Measurements from ENCODE around the gene SEMA5A.

Gene SEMA5A

GRCh38 chr5:9479361-9479760 is 66.5 kb downstream of the SEMA5A start:
- DNase-seq (ENCODE audit: low spot score) = no peak
- peak; percentile 27 for FAIRE-seq

DNA sequence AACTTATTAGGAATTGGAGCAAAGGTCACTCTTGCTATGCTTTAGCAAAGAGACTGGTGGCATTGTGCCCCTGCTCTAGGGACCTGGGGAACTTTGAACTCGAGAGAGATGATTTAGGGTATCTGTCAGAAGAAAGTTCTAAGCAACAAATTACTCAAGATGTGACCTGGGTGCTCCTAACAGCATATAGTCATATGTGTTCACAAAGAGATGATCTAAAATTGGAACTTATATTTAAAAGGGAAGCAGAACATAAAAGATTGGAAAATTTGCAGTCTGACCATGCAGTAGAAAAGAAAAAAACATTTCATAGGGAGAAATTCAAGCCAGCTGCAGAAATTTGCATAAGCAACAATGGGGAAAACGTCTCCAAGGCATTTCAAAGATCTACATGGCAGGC is 68.3 kb downstream of the SEMA5A start:
- no peak for DNase-seq (ENCODE audit: low spot score)
- no peak for FAIRE-seq

- FAIRE-seq (no peak), DNase-seq (ENCODE audit: low spot score) (no peak)
Observed at GRCh38 chr5:9474219-9475002, 71.5 kb downstream of the SEMA5A start.

- FAIRE-seq (no peak), DNase-seq (ENCODE audit: low spot score) (no peak)
Observed at GRCh38 chr5:9473624-9474023, 72.3 kb downstream of the SEMA5A start.

DNA sequence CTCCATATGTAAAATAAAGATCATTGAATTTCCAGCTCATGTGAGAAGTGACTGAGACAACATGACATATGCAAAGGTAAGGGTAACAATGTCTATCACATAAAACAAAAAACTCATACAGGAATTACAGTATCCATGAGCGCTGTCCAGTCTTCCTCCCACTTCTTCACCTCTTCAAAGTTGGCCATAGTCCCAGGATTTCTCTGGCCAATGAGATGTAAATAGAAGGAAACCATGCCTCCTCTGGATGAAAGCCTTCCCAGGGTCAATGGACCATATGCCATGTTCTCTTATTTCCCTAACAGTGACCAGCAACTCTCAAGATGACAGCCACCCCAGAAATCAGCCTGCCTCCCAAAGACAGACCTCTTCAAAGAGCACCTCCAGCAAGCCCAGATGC is 75.5 kb downstream of the SEMA5A start:
- no peak for FAIRE-seq

GRCh38 chr5:9468060-9468388 is 77.9 kb downstream of the SEMA5A start:
- FAIRE-seq = no peak
- DNase-seq (ENCODE audit: low spot score) = peak; percentile 71

More for the DNA sequence above, 75.5 kb downstream of the SEMA5A start:
- no peak for DNase-seq (ENCODE audit: low spot score)

DNA sequence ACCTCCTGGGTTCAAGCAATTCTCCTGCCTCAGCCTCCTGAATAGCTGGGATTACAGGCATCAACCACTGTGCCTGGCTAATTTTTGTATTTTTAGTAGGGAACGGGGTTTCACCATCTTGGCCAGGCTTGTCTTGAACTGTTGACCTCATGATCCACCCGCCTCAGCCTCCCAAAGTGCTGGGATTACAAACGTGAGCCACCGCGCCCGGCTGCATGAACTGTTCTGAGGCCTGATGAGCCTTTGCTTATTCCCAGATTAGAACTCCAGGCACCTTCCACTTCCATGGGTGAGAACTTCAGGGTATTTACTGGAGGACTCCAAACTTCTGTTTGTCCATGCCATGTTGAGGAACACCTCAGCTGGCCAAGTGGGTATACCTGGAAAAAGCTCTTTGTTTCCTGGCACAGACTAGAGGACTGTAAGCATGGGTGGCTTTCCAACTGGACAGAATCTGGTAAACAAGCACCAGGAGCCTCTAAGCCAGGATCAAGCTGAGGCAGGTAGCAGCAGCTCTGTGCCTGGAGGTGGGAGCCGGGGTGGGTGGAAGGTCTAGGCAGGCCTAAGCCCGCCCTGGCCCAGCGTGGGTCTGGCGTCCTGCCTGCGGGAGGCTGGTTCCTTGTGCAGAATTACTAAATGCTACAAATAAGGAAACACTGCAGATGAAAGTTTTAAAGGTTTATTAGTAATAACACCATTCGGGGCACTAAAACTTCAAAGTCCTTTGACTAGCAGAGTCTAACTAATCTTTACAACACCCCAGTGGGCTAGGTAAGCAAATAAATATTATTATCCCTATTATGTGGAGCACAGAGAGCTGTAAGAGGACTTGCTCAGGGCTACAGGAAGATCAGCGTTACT is 78.4 kb downstream of the SEMA5A start:
- no peak for FAIRE-seq

GRCh38 chr5:9466697-9467096 is 79.2 kb downstream of the SEMA5A start:
- DNase-seq (ENCODE audit: low spot score) (no peak), FAIRE-seq (no peak)

More for the DNA sequence above, 78.4 kb downstream of the SEMA5A start:
- DNase-seq (ENCODE audit: low spot score) = no peak

GRCh38 chr5:9464478-9464877 is 81.4 kb downstream of the SEMA5A start:
- FAIRE-seq = no peak

DNA sequence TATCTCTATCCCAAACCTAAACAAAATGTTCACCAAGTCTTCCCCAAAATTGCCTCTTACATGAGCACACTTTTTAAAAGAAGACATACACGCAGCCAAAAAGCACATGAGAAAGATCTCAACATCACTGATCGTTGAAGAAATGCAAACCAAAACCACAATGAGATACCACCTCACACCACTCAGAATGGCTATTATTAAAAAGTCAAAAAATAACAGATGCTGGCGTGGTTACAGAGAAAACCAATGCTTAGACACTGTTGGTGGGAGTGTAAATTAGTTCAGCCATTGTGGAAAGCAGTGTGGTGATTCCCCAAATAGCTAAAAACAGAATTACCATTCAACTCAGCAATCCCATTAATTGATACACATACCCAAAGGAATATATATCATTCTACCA is 83.8 kb downstream of the SEMA5A start:
- DNase-seq (ENCODE audit: low spot score) = no peak
- FAIRE-seq = no peak

More at GRCh38 chr5:9464478-9464877, 81.4 kb downstream of the SEMA5A start:
- DNase-seq (ENCODE audit: low spot score) = no peak

- FAIRE-seq = no peak
- DNase-seq (ENCODE audit: low spot score) = no peak
Observed at GRCh38 chr5:9460885-9461645, 84.8 kb downstream of the SEMA5A start.

GRCh38 chr5:9456435-9457042 is 89.3 kb downstream of the SEMA5A start:
- DNase-seq (ENCODE audit: low spot score) (no peak), FAIRE-seq (peak; percentile 35)

GRCh38 chr5:9455826-9456434 is 89.9 kb downstream of the SEMA5A start:
- DNase-seq (ENCODE audit: low spot score) = no peak
- no peak for FAIRE-seq

- DNase-seq (ENCODE audit: low spot score) (no peak), FAIRE-seq (no peak)
Observed at GRCh38 chr5:9454491-9454890, 91.4 kb downstream of the SEMA5A start.

DNA sequence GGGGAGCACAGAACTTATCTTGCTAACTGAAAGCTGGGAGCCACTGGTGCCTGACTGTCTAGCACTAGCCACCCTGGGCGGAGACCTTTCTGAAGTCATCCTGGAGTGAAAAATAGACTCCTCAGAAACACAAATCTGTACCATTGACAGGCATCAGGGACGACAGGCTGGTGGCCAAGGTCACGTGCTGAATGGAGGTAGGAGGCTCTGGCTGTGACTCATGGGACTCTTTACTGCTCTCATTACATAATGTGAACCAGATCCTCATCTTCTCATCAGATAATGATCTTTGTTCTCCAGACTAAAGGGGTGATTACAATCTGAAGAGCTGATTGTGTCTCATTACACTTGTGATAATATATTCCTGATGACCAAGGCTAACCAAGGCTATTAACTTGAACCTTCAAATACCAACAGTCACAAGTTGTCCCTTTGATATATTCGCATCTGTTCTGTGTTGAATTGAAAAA is 91.8 kb downstream of the SEMA5A start:
- FAIRE-seq (no peak), DNase-seq (ENCODE audit: low spot score) (no peak)

DNA sequence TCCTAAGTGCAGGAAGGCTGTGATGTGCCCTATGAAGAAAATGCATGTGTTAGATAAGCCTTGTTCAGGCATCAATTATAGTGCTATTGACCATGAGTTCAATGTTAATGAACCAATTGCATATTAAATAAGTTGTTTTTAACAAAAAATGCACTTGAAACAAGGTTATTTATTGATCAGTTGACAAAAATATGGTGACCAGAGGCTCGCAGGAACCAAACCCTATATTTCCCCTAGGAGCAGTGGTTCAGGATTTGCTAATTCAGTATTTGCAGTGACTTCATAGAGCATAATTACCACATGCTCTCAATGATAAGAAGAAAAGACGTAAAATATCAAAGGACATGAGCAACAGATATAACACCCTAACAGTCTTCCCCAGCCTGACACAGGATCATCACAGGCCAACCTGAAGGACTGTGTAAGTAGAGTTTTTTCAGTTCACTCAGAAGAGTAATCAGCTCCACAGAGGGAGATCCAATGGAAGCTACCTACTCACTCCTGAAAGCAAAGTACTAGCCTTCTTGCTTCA is 92.3 kb downstream of the SEMA5A start:
- no peak for FAIRE-seq
- no peak for DNase-seq (ENCODE audit: low spot score)

- DNase-seq (ENCODE audit: low spot score) = no peak
- FAIRE-seq = no peak
Observed at GRCh38 chr5:9452181-9452580, 93.7 kb downstream of the SEMA5A start.

DNA sequence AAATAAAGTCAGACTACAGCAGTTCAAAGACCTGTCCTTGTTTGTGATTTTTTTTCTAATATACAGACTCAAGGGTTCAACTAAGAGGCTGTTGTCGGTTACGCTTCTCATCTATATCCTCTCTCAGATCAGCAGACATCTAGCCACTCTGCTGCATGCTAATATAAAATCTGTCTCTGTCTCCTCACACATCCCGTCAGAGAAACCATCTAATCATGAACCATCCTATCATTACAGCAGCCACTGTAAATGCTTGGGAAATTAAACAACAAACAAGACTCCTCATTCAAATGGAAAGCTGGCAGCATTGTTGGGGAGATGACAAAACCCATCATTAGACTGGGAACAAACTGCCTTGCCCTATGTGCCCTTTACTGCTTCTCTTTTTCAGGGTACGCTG is 94.8 kb downstream of the SEMA5A start:
- FAIRE-seq (no peak), DNase-seq (ENCODE audit: low spot score) (no peak)

DNA sequence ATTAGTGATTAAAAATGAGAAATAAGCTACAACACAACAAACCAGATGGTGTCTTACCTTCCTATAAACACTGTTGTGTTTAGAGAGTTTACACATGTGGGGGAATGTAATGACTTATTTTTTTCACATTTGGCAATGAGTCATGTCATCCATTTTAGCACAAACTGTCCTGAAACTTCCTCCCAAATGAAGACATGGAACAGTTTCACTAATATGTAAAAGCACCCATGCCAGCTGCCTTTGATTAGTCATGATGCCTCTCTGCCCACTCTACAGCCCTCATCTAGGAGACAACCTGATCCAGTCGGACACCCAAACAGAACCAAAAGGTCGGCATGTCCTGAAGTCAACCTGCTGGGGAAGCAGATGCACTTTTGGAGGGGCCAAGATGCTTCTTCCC is 98.2 kb downstream of the SEMA5A start:
- DNase-seq (ENCODE audit: low spot score) (no peak), FAIRE-seq (no peak)

GRCh38 chr5:9445826-9446388 is 100.0 kb downstream of the SEMA5A start:
- no peak for FAIRE-seq

More at GRCh38 chr5:9445826-9446388, 100.0 kb downstream of the SEMA5A start:
- DNase-seq (ENCODE audit: low spot score) = no peak

Measured in urothelium cell line (cell line).